NCI-H1694 (cell line): ENCODE data around the gene APRT.
"Not testable (repeated sequence)": the region's sequence is repeated elsewhere in the genome, so short reads cannot be mapped to it uniquely, and the experiment has no call there.

Experiments
- DNase-seq: peaks from one replicate; lab custom pipeline; 2025; lab: John Stamatoyannopoulos, UW

Gene APRT

GRCh38 chr16:88842308-88842756, 30.6 kb upstream of the APRT start:
- no peak for DNase-seq

DNA sequence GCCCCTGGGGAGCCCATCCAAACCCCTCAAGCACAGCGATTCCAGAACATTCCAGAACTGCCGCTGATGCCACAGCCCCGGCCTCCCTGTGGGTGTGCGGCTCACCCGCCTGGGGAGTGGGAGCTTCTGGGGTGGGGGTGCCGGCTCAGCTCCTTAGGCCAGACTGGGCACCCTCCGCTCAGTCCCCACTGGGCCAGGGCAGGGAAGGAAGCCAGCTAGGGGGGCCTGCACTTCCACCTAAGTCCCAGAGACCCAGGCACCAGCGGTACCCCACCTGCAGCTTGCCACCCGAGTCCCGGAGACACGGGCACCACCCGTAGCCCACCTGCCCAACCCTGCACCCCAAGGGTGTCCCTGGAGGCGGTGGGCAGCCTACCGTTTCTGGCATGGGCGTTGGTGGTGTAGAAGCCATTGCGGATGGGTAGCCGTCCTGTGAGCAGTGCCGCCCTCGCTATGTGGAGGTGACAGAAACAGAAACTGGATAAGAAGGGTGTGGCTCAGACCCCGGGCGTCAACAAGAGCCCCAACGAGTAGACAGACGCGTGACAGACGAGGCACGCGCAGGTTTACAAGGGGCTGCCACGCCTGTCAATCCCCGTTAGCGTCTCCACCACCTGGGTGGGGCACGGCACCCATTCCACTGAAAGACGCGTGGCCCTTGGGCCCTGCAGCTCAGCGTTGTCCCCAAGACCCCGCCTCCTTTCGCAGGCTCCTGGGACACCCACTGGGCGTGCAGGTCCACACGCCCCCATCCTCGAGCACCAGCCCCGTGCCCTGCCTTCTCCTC, 30.0 kb upstream of the APRT start:
- no peak for DNase-seq

DNA sequence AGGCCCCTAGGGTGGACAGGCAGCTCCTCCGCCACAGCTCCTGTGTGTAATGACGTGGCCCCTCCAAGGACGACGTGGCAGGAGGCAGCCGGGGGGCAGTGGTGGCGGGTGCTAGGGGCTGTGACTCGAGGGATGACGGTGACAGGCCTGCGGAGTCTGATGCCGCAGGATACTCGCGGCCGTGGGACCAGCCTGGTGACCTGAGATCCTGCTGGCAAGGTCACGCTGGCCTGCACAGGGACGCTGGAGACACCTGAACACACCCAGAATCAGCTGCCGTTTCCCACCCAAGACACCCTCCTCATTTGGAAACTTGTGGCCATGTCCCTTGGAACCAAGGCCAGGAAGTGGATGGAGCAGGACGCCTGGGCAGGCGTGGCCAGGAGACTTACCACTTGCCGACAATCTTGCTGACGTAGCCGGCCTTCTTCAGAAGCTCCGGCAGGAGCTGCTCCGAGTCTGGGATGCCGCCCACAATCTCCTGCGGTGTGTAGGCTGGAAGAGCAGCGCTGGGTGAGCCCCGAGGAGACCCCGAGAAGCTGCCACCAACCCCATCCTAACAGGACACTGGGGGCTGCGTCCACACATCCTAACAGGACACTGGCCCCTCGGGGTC, 29.0 kb upstream of the APRT start:
- no peak for DNase-seq

DNA sequence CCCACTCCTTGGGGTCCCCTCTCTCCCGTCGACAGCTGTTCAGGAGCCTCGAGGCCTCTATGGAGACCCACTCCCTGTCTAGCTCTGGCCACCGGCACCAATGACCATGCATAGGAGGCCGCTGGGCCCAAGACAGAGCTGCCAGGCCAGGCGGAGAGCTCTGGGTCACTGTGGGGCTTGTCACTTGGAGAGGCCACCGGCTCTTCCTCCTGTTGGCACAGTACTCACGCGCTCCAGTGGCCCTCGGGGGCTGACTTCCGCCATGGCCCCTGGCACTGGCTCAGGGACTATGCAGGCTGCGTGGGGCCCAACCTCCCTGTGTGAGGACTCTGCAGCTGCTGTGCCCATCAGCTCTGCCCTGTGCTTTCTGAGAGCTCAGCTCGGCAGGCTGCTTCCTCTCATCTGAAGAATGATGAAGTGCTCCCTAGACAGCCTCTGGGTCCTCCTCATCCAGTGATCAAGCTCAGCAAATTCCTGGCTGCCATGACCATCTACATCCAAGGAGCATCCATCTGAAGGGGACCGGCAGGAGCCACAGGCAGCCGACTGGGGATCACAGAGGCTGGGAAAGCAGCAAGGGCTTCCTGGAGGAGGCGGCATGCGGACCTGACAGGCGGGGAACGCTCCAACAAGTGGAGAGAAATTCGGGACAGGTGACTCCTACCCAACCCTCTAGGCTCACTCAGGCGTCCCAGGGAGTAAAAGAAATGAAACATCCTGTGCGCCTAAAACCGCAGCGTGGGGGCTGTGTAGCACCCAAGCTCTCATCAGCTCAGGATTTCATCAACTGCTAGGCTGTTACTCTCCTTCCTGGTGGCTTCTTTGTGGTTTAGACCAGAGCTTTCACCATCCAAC, 28.2 kb upstream of the APRT start:
- no peak for DNase-seq

DNA sequence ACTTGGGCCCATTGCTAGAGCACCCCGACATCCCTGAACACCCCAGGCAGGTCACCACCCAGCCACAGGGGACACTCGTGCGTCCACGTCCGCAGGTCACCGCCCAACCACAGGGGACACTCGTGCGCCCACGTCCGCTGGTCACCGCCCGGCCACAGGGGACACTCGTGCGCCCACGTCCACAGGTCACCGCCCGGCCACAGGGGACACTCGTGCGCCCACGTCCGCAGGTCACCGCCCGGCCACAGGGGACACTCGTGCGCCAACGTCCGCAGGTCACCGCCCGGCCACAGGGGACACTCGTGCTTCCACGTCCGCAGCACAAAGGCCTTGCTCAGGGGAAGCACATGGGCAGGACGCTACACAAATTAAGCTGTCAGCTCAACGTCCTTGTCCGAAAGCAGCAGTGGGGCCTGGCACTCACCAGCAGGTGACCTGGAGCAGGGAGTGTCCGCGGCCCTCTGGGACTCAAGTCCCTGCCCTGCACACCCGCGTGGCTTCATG, 27.4 kb upstream of the APRT start:
- no peak for DNase-seq

DNA sequence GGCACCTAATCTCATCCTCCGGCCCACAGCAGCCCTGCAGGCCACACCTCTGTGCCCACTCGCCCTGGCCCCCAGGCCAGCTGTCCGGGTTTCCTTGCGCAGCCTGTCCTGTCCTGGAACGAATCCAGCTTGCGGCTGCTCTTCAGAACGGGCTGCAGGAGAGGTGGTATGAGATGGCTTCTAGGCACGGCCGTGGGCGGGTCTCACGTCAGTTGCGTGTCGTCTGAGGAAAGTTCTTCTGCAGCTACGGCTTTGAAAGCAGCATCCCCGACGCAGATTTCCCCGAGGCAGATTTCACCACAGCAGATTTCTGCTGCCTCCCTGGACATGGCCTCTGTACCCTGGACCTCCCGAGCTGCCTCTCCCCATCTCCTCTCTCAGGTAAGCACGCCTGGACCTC, 26.8 kb upstream of the APRT start:
- DNase-seq: no peak

DNA sequence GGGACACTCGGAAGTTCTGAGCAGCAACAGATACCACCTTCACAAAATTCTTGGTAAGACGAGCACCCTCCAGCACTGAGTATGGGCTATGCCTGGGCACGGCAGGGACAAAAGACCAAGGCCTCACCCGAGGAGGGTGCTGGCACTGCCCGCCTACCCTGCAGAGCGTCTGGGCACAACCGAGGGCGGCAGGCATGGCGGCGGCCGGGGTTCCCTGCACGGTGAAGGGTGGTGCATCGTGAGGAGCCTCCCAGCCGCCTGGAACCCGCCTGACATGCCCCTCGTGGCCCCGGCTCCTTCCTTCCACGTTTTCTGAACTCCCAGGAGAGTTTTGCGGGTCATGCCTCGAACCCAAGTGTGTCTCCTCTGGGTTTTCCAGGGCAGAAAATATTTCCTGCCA, 26.1 kb upstream of the APRT start:
- DNase-seq: no peak

- DNase-seq: no peak
Measured at GRCh38 chr16:88836791-88837190, 25.1 kb upstream of the APRT start.

- no peak for DNase-seq
Measured at GRCh38 chr16:88835818-88836217, 24.1 kb upstream of the APRT start.

DNA sequence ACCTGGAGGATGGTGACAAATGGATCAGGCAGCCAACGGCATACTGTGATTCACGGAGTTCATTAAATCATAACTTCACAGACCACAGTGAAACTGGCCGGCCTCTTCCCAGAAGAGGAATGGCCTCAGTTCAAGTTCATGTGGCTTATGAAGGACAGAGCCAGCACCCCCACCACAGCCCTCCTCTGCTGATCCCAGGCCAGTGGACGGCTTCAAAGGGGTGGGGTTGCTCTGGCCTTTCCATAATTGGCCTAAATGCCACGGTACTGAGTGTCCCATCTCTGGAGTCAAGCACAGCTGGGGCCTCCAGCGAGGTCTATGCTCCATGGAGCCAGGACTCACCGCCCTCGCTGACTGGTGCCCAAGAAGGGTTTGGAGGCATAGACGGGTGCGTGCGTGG, 23.7 kb upstream of the APRT start:
- no peak for DNase-seq

GRCh38 chr16:88834670-88835069, 22.9 kb upstream of the APRT start:
- no peak for DNase-seq

DNA sequence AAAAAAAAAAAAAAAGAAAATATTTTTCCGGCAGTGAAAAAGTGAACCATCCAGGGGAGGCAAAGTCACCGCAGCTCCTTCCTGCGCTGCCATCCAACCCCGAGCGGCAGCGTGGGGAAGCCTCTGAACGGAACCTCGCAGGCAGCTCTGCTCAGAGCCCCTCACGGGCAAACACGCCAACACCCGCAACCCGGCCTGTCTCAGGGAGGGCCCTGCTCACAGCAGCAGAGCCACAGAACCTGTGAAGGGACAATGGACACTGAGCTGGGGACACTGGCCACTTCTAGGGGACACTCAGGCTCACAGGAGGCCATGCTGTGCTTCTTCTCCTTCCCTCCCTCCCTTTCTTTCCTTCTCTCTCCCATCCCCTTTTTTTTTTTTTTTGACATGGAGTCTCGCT, 21.4 kb upstream of the APRT start:
- no peak for DNase-seq

DNA sequence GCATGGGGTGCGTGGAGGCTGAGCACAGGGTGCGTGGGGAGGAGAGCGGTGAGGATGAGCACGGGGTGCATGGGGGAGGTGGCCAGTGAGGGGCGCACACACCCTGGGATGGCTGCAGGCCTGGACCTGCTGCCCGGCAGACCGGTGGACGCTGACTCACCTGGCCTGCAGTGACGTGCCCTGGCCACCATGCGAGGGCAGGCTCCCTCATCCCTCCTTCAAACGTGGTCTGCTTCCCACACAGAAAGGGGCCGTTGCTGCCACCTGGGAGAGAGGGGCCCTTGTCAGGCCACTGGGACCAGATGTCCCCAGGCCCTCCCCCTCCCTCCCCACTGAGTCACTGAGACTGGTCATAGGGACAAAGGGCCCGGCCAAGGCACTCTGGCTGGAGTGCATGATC, 20.1 kb upstream of the APRT start:
- DNase-seq: no peak

DNA sequence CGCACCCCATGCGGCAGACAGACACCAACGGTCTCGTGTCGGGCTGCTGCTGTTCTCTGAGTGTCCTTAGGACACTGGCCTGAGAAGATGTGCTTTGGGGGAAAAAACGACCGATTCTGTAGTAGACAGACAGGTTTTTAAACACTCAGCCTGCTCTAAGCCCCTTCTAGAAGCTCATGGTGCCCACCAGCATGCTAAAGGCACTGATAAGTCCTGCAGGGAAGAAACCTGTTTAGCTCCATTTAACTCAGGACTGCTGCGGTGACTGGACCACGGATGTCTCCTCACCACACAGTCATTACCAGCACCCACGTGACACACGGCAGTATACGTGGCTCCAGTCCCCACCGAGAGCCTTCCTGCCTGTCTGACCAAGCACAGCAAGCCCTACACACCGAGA, 19.1 kb upstream of the APRT start:
- DNase-seq: no peak

DNA sequence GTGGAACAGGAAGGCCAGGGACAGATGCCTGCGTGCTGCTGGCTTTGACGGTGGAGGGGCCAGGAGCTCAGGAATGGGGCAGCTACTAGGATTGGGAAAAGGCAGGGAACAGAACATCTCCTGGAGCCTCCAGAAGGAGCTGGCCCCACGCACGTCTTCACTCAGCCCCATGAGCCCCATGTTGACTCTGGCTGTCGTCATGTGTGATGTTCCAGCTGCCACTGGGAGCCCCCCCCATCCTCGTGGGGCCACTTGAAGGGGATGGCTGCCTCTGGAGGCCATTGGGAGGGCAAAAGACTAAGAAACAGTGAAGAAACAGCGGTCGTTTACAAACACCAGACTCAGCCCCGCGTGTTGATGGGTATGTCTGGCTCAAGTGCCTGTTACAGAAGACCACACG, 18.5 kb upstream of the APRT start:
- no peak for DNase-seq

DNA sequence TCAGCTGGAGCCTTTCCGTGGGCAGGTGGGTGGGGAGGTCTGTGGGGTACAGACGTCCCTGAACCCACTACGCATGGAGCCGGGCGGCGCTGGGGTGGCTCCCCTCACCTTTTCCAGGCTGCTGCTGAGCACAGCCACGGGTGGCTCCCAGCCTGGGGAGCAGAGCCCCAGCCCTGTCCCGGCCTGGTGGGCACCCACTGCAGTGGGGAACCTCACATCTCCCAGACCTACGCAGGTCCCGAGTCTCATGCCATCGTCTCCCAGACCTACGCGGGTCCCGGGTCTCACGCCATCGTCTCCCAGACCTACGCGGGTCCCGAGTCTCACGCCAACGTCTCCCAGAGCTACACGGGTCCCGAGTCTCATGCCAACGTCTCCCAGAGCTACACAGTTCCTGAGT, 17.0 kb upstream of the APRT start:
- no peak for DNase-seq

- no peak for DNase-seq
Measured at GRCh38 chr16:88827727-88828126, 16.0 kb upstream of the APRT start.

GRCh38 chr16:88826070-88826840, 14.5 kb upstream of the APRT start:
- no peak for DNase-seq

GRCh38 chr16:88825146-88825545, 13.4 kb upstream of the APRT start:
- DNase-seq: no peak

GRCh38 chr16:88824256-88825077, 12.7 kb upstream of the APRT start:
- DNase-seq: no peak

DNA sequence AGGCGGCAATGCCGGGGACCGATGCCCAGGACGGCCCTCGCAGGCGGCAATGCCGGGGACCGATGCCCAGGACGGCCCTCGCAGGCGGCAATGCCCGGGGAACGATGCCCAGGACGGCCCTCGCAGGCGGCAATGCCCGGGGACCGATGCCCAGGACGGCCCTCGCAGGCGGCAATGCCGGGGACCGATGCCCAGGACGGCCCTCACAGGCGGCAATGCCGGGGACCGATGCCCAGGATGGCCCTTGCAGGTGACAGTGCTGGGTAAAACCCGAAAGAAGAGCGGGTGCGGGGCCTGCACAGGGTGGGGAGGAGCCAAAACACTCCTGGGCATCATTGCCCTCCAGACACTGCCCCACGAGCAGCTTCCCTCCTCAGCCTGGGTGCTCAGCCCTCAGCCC, 11.9 kb upstream of the APRT start:
- not testable (repeated sequence) for DNase-seq
